ENCODE data around the gene EGLN1.

GRCh38 chr1:231364192-231364591, 57.9 kb downstream of the EGLN1 start:
- TF ChIP-seq EP300 (IDR thresholded peaks at IDR 0.05): no peak
- TF ChIP-seq CTCF (IDR thresholded peaks at IDR 0.05): no peak
- TF ChIP-seq POLR2A (IDR thresholded peaks at IDR 0.05; ENCODE audit: low read depth): no peak

All from esophagus muscularis mucosa (tissue), 4 donors.